Measurements from ENCODE around the gene EPHB6.

The EPHB6 gene

GRCh38 chr7:142854372-142855113, at the start of gene EPHB6:
Gene EPHB6 (plus strand): TSS chr7:142855076. CDS start chr7:142863228, 8,152 bp downstream.
- H3K4me1 ChIP-seq (ENCODE audit: control insufficient read depth, insufficient read depth, low read length): peaks cover 8% of the 10 kb centered on the region; the same call in 1 of the 2 replicates
- no peak within 1 kb of the TSS for H3K27ac ChIP-seq (ENCODE audit: low read depth, low read length)
- H3K36me3 ChIP-seq (ENCODE audit: control insufficient read depth, insufficient read depth, low read length): no peaks in the 10 kb centered on the region
- H3K27me3 ChIP-seq (ENCODE audit: control insufficient read depth, insufficient read depth, low read length): peaks cover 41% of the 10 kb centered on the region
- no peaks in the 10 kb centered on the region for H3K9me3 ChIP-seq (ENCODE audit: control insufficient read depth, insufficient read depth, low read depth, low read length)
- H3K9ac ChIP-seq (ENCODE audit: low read length): peak within 1 kb of the TSS; percentile 39
- H3K4me3 ChIP-seq (ENCODE audit: low read depth, low read length): peak within 1 kb of the TSS; percentile 98

GRCh38 chr7:142805350-142806021, 49.4 kb upstream of the EPHB6 start:
- Histone ChIP-seq H3K36me3 (ENCODE audit: control insufficient read depth, insufficient read depth, low read length) (no peaks in the 10 kb centered on the region), H3K27ac (ENCODE audit: low read depth, low read length) (no peak overlapping the region), H3K9ac (ENCODE audit: low read length) (no peak overlapping the region), H3K4me3 (ENCODE audit: low read depth, low read length) (no peak overlapping the region), H3K4me1 (ENCODE audit: control insufficient read depth, insufficient read depth, low read length) (no peaks in the 10 kb centered on the region), H3K27me3 (ENCODE audit: control insufficient read depth, insufficient read depth, low read length) (peaks cover 99% of the 10 kb centered on the region), H3K9me3 (ENCODE audit: control insufficient read depth, insufficient read depth, low read depth, low read length) (no peaks in the 10 kb centered on the region)

- no peaks in the 10 kb centered on the region for H3K36me3 ChIP-seq (ENCODE audit: control insufficient read depth, insufficient read depth, low read length)
- no peak overlapping the region for H3K9ac ChIP-seq (ENCODE audit: low read length)
- H3K27ac ChIP-seq (ENCODE audit: low read depth, low read length): no peak overlapping the region
- no peak overlapping the region for H3K4me3 ChIP-seq (ENCODE audit: low read depth, low read length)
- H3K4me1 ChIP-seq (ENCODE audit: control insufficient read depth, insufficient read depth, low read length): no peaks in the 10 kb centered on the region
- no peaks in the 10 kb centered on the region for H3K9me3 ChIP-seq (ENCODE audit: control insufficient read depth, insufficient read depth, low read depth, low read length)
- peaks cover 97% of the 10 kb centered on the region for H3K27me3 ChIP-seq (ENCODE audit: control insufficient read depth, insufficient read depth, low read length)
These were observed 48.9 kb upstream of the EPHB6 start for GRCh38 chr7:142806022-142806356.

- Histone ChIP-seq H3K36me3 (ENCODE audit: control insufficient read depth, insufficient read depth, low read length) (no peaks in the 10 kb centered on the region), H3K9me3 (ENCODE audit: control insufficient read depth, insufficient read depth, low read depth, low read length) (no peaks in the 10 kb centered on the region), H3K4me1 (ENCODE audit: control insufficient read depth, insufficient read depth, low read length) (peaks cover under 1% of the 10 kb centered on the region), H3K9ac (ENCODE audit: low read length) (no peak overlapping the region), H3K4me3 (ENCODE audit: low read depth, low read length) (no peak overlapping the region), H3K27ac (ENCODE audit: low read depth, low read length) (no peak overlapping the region), H3K27me3 (ENCODE audit: control insufficient read depth, insufficient read depth, low read length) (peaks cover 92% of the 10 kb centered on the region)
These were observed 47.9 kb upstream of the EPHB6 start for GRCh38 chr7:142806957-142807356.

- Histone ChIP-seq H3K4me1 (ENCODE audit: control insufficient read depth, insufficient read depth, low read length) (peaks cover 11% of the 10 kb centered on the region), H3K9ac (ENCODE audit: low read length) (no peak overlapping the region), H3K4me3 (ENCODE audit: low read depth, low read length) (no peak overlapping the region), H3K36me3 (ENCODE audit: control insufficient read depth, insufficient read depth, low read length) (no peaks in the 10 kb centered on the region), H3K9me3 (ENCODE audit: control insufficient read depth, insufficient read depth, low read depth, low read length) (no peaks in the 10 kb centered on the region), H3K27me3 (ENCODE audit: control insufficient read depth, insufficient read depth, low read length) (peaks cover 91% of the 10 kb centered on the region), H3K27ac (ENCODE audit: low read depth, low read length) (no peak overlapping the region)
These were observed 46.9 kb upstream of the EPHB6 start for GRCh38 chr7:142807855-142808460.

- Histone ChIP-seq H3K9me3 (ENCODE audit: control insufficient read depth, insufficient read depth, low read depth, low read length) (no peaks in the 10 kb centered on the region), H3K36me3 (ENCODE audit: control insufficient read depth, insufficient read depth, low read length) (no peaks in the 10 kb centered on the region), H3K9ac (ENCODE audit: low read length) (no peak overlapping the region), H3K4me3 (ENCODE audit: low read depth, low read length) (no peak overlapping the region), H3K4me1 (ENCODE audit: control insufficient read depth, insufficient read depth, low read length) (peaks cover 14% of the 10 kb centered on the region), H3K27me3 (ENCODE audit: control insufficient read depth, insufficient read depth, low read length) (peaks cover 86% of the 10 kb centered on the region), H3K27ac (ENCODE audit: low read depth, low read length) (no peak overlapping the region)
These were observed 46.4 kb upstream of the EPHB6 start for GRCh38 chr7:142808461-142808801.

GRCh38 chr7:142808802-142809583, 45.9 kb upstream of the EPHB6 start:
- Histone ChIP-seq H3K9me3 (ENCODE audit: control insufficient read depth, insufficient read depth, low read depth, low read length) (no peaks in the 10 kb centered on the region), H3K9ac (ENCODE audit: low read length) (no peak overlapping the region), H3K4me3 (ENCODE audit: low read depth, low read length) (no peak overlapping the region), H3K27me3 (ENCODE audit: control insufficient read depth, insufficient read depth, low read length) (peaks cover 81% of the 10 kb centered on the region), H3K4me1 (ENCODE audit: control insufficient read depth, insufficient read depth, low read length) (peaks cover 20% of the 10 kb centered on the region), H3K36me3 (ENCODE audit: control insufficient read depth, insufficient read depth, low read length) (no peaks in the 10 kb centered on the region), H3K27ac (ENCODE audit: low read depth, low read length) (no peak overlapping the region)

GRCh38 chr7:142809671-142810070, 45.2 kb upstream of the EPHB6 start:
- Histone ChIP-seq H3K9me3 (ENCODE audit: control insufficient read depth, insufficient read depth, low read depth, low read length) (no peaks in the 10 kb centered on the region), H3K36me3 (ENCODE audit: control insufficient read depth, insufficient read depth, low read length) (no peaks in the 10 kb centered on the region), H3K4me1 (ENCODE audit: control insufficient read depth, insufficient read depth, low read length) (peaks cover 25% of the 10 kb centered on the region), H3K27me3 (ENCODE audit: control insufficient read depth, insufficient read depth, low read length) (peaks cover 75% of the 10 kb centered on the region), H3K9ac (ENCODE audit: low read length) (no peak overlapping the region), H3K27ac (ENCODE audit: low read depth, low read length) (no peak overlapping the region), H3K4me3 (ENCODE audit: low read depth, low read length) (no peak overlapping the region)

GRCh38 chr7:142811154-142811737, 43.6 kb upstream of the EPHB6 start:
- peaks cover 73% of the 10 kb centered on the region for H3K27me3 ChIP-seq (ENCODE audit: control insufficient read depth, insufficient read depth, low read length)
- no peaks in the 10 kb centered on the region for H3K36me3 ChIP-seq (ENCODE audit: control insufficient read depth, insufficient read depth, low read length)
- no peak overlapping the region for H3K9ac ChIP-seq (ENCODE audit: low read length)
- H3K4me3 ChIP-seq (ENCODE audit: low read depth, low read length): no peak overlapping the region
- H3K4me1 ChIP-seq (ENCODE audit: control insufficient read depth, insufficient read depth, low read length): peaks cover 25% of the 10 kb centered on the region
- no peaks in the 10 kb centered on the region for H3K9me3 ChIP-seq (ENCODE audit: control insufficient read depth, insufficient read depth, low read depth, low read length)
- no peak overlapping the region for H3K27ac ChIP-seq (ENCODE audit: low read depth, low read length)

GRCh38 chr7:142812437-142813215, 42.2 kb upstream of the EPHB6 start:
- H3K27me3 ChIP-seq (ENCODE audit: control insufficient read depth, insufficient read depth, low read length): peaks cover 65% of the 10 kb centered on the region
- H3K9ac ChIP-seq (ENCODE audit: low read length): peak overlapping the region; percentile 36
- H3K4me3 ChIP-seq (ENCODE audit: low read depth, low read length): peak overlapping the region; percentile 27
- peaks cover 25% of the 10 kb centered on the region for H3K4me1 ChIP-seq (ENCODE audit: control insufficient read depth, insufficient read depth, low read length)
- H3K27ac ChIP-seq (ENCODE audit: low read depth, low read length): no peak overlapping the region; the same call in 1 of the 2 replicates
- no peaks in the 10 kb centered on the region for H3K9me3 ChIP-seq (ENCODE audit: control insufficient read depth, insufficient read depth, low read depth, low read length)
- no peaks in the 10 kb centered on the region for H3K36me3 ChIP-seq (ENCODE audit: control insufficient read depth, insufficient read depth, low read length)

Measured in HUES6 (cell line).